GM19351 (cell line): Measurements from ENCODE around the gene MLLT3.

Experiments used
- ATAC-seq: cut with Tn5 transposase; IDR thresholded peaks from one replicate; pipeline ENCODE4 v1.9.1; 2021; ENCODE audit warnings: mild to moderate bottlenecking, moderate library complexity; ENCODE audit not compliant: unreplicated experiment

Gene MLLT3

DNA sequence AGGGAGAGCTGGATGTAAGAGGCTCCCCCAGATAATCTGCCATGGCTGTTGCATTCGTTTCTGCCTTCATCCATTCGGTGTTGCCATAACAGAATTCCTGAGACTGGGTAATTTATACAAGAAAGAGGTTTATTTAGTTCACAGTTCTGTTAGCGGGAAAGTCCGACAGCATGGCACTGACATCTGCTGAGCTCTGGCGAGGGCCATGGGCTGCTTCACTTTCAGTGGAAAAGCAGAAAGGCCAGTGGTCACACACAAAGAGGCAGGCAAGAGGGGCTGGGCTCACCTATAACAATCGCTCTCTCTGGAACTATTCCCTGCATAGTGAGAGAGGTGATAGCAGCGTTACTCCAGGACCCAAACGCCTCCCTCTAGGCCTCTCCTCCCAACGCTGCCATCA lies 305.9 kb downstream of the MLLT3 start:
- no peak for ATAC-seq

DNA sequence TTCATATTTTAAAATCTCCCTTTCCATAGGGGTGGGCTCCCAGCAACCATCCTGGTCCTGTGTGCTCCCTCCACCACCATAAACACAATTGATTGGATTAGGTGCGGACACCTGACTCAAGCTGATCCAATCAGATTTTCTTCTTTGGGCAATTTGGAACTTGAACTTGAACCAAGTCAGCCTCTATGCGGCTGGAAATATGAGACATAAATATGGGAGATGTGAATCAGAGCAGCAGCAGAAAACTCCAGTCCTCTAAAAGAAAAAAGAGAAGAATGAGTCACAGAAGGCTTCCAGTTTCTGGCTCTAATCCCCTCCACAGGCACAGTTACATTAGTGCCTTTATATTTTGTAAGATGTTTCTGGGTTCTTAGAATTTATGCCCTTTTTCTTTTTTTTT lies 306.6 kb downstream of the MLLT3 start:
- no peak for ATAC-seq

DNA sequence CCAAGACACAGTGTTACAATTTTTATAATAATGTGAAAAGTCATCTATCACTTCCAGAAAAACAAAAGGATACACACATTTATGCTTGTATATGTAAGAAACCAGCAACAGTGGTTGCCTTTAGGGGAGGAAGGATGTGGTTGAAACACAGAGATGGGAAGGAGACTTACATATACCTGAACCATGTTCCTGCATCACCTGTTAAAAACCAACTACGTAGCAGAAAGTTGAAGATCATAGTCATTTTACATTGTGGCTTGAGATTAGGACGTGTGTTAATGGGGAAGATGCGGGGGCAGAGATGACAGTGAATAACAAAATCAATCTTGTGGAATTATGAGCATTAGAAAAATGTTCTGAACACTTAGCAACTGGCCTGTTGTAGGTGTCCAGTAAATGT lies 307.3 kb downstream of the MLLT3 start:
- no peak for ATAC-seq

DNA sequence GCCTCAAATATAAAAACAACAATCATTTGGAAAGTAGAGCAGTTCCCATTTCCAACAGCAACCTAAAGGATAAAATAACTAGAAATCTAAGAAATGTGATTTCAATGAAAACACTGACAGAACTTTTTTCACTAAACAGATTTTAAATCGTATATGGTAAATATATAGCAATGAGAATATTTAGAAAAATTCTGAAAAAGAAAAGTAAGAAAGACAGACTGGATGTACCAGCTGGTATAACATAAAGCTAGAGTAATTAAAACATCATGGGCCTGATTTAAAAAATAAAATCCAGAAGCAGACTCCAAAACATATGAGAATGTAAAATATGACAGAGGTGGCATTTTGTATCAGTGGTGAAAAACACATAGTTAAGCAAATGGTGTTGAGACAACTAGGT lies 308.9 kb downstream of the MLLT3 start:
- ATAC-seq: no peak

DNA sequence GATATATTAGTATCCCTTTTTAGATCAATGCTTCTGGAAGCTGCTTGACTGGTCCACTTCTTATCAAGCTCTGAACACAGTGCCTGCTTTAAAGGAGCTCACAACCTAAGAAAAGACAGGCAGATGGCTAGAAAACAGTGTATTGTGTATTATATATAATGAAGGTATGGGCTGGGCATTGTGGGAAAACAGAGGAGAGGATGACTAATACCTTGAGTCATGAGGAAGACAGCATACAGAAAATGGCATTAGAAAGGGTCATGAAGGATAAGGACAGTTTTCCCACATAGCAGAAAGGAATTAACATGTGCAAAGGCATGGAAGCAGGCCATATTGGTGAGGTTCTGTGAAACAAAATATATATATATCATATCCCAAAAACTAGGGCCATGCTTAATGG lies 309.6 kb downstream of the MLLT3 start:
- ATAC-seq: no peak

DNA sequence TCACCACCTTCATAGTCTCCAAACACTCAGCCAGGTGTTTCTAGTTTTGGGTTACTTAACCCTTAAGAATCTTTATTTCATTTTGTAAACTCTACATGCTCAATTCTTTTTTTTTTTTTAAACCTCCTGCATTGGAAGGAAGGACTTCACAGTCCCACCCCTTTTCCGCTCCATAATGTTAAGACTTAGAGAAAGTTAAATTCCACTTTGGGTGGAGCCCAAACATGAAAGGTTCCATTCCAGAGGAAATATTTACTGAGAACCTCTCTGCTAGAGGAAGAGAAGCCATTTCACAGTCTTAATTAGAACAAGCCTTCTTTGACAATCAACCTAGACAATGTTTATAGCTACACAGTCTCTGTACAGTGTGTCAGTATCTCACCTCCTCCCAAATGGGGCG lies 312.3 kb downstream of the MLLT3 start:
- ATAC-seq: no peak

DNA sequence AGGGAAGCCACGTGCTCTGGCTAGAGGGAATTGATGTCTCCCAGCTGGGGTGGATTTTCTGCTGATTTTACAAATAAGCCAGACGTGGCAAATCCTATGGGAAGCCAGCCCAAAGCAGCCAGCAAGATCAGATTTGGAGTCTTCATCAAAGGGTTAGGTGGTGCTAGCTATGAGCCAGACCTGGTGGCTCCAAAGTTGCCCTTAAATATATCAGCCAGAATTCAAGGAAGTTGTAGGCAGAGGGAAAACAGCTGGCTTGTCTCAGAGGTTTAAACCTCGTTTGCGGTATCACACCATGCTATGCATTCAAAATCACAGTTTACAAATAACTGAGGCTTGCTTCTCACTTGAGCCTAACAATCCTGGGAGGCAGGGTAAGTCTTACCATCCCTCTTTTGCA lies 313.2 kb downstream of the MLLT3 start:
- ATAC-seq: no peak

DNA sequence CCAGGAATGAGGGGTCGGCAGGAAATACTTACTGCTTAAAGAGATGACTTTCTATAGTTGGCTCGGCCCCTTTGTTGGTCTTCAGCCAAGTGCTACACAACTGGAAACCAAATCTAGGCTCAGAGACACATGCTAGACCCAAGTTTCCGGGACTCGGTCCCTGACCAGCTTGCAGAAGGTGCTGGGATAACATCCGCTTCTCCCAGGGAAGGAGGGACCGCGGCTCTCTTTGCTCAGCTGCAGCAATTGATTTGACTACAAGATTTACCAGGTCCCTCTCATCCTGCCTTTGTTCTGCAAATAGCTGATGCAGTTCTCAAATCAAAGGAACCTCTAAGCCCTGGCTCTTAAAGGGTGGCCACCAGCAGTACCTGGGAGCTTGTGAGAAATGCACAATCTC lies 314.7 kb downstream of the MLLT3 start:
- ATAC-seq: no peak

DNA sequence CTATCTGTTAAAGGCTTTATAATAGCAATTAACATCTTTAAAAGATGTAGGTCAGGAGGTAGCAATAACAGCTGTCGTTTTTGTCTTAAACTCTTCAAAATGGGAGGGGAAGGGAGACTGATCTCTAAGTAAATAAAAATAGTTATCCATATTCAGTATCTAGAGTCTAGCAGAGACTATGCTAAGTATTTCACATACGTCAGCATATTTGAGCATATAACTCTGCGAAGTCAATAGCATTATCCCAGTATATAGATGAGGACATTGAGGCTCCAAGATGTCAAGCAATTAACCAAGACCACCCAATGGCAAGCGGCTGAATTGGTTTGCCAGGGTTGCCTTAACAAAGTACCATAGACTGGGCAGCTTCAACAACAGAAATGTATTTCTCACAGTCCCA lies 316.8 kb downstream of the MLLT3 start:
- ATAC-seq: no peak

DNA sequence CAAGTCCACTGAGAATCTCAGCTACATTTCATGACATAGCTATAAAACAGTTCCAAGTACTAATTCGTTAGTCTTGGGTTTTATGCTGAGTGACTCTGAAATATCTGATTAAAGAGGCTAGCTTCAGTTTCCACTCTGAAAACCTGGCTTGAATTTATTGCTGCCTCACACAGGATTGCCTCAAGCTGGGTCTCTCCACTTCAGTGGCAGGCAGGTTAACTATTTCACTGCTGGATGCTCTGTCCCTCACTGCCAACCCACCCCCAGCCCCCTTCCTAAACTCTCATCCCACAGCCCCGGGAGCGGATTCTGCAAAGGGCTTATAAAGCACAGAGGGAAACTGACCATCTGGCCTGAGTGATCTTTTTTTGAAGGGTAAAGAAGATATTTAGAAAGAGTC lies 318.3 kb downstream of the MLLT3 start:
- ATAC-seq: no peak

DNA sequence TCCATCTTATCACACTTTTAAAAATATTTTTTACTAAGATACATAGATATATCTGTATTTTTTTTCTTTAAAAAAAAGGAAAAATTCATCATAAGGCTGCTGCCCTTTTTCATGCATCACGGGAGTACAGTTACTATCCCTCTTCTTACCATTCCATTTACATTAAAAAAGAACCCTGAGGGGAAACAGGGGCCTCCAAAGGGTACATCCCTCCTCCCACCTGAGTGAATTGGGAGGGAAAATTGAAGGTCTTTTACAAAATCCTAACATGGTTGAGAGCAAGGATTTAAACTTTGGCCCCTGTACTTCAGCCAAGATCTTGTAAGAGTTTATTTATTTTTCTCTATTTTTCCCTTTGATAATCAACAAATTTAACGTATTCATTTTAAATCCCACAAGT lies 319.2 kb downstream of the MLLT3 start:
- no peak for ATAC-seq

DNA sequence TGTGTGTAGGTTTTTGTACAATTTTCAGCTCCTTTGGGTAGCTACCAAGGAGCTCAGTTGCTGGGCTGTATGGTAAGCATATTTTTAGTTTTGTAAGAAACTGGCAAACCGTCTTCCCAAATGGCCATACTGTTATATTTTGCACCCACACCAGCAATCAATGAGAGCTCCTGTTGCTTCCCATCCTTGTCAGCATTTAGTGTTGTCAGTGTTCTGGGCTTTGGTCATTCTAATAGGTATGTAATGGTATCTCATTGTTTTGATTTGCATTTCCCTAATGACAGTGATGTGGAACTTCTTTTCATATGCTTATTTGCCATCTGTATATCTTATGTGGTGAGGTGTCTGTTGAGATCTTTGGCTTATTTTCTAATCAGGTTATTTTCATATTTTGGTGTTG lies 320.1 kb downstream of the MLLT3 start:
- ATAC-seq: no peak

DNA sequence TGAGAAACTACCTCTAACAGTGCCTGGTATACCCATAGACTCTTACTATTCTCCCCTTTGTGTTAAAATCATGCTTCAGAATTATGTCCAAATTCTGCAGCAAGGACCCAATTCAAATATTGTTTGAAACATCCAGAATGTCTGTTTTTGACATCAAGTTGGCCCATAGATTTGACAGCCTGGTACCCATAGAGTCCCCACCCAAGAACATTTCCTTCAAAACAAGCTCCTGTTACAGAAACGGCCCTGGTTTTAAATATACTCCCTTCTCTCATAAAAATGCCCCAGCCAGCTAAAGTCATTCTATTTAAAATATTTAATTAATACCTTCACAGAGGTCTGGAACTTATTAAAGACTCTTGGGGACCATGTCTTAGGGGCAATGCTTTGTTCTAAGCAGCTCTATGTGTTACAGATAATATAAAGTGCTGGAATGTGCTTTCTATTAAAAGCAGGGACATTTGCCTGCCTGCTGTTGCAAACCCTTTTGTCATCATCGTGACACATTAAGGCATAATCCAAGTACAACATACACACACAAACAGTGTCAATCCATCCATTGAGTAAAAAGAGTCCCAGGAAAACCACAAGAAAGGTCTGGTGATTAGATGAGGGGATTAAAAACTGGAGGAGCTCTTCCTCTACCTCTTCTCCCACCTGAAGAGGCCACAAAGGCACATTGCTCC lies 321.7 kb downstream of the MLLT3 start:
- no peak for ATAC-seq

DNA sequence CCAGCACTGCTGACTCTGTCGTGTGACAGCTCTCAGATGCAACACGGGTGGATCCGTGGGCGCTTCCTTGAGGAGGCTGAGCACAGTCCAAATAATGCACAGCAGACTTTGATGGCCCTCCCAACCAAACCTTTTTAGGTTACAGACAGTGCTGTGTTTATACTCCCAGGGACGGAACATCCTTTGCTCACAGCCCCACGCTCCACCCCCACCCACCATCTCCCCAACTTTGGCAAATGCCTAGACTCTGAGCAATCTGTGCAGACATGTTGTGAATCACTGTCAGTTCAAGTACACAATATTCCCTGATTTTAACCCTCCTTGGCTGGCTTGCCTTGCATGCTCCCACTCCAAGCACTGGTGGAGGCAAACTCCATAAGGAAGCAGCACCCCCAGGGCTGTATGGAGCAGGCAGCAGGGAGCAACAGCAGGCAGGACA lies 324.6 kb downstream of the MLLT3 start:
- no peak for ATAC-seq

DNA sequence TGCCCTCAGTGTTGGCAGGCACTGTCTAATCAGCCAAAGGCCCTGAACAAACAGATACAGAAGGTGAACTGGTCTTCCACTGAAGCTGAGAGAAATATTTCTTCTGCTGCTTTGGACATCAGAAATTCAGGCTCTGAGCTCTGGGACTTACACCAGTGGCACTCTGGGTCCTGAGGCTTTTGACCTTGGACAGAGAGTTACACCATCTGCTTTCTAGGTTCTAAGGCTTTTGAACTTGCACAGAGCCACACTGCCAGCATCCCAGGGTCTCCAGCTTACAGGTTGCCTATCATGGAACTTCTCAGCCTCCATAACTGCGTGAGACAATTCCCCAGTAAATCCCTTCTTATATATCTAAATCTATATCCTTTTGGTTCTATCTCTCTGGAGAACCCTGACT lies 326.7 kb downstream of the MLLT3 start:
- no peak for ATAC-seq

DNA sequence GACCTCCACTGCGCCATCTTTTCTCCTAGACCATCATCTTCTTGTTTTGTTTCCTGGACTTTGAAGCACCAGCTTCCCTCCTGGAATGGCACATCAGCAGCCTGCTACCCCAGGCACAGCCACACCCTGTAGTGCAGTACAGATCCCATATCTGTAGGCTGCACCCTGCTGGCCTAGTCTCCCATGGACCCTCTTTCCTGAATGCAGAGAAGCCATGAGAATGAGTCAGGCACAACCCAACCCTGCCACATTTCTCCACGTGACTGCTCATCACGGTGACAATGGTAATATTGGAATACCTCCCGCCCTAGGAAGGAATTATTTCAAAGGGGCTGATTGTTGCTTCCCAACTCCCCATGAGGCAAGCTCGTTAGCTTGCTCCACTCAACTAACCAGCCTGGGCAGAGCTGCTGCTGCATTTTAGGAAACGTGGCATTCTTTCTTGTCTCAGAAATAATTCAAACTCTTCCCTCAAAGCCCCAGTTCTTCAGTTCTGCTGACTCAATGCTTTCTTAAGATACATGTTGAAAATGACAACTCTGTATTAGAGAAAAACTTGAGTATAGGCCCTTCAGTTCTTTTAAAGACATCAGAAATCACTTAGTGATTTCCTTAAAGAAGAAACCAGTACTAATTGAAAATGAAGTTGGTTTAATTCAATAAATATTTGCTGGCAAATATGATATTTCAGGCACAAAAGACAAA lies 328.1 kb downstream of the MLLT3 start:
- no peak for ATAC-seq

DNA sequence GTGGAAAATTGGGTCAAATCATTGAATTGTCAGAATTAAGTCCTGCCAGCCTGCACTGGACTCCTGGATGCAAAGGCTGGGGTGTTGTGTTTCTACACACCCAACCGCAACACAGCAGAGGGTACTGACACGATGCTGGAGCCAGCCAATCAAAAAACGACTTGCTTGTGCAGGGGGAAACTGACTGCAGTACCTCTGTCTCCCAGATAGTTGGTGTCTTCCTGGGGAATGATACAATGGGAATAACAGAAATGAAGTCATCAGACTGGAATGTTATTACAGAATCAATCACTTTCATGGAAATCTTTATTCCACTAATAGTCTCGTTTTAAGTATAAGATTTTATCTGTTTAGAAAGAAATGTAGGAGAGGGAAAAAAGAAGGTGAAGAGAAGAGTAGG lies 330.3 kb downstream of the MLLT3 start:
- ATAC-seq: no peak
